Kidney epithelial cell (primary cell): ENCODE data around the gene ADAT1. TPM values are rescaled to one million over a fixed set of nuclear protein-coding genes. Genes with fewer than 3 reads are reported as not detected.

Source experiments
- DNase-seq: peaks from one replicate; pipeline ENCODE4 v3.0.0-alpha.2; 2010; ENCODE audit warnings: low read depth
- H3K27me3 ChIP-seq: 2 replicates; pipeline ENCODE4 v1.6.0; 2011; ENCODE audit warnings: low read length; ENCODE audit not compliant: control insufficient read depth, insufficient read depth
- H3K36me3 ChIP-seq: 2 replicates; pipeline ENCODE4 v1.5.1; 2011; ENCODE audit warnings: low read length; ENCODE audit not compliant: control insufficient read depth, insufficient read depth
- H3K4me3 ChIP-seq: 2 replicates; pipeline ENCODE4 v1.5.1; 2011; ENCODE audit warnings: low read depth, mild to moderate bottlenecking, control low read depth, low read length
- CTCF ChIP-seq: IDR thresholded peaks from 2 replicates; pipeline ENCODE4 v1.5.1; 2011; ENCODE audit warnings: mild to moderate bottlenecking, moderate library complexity, low read length, control low read depth, inconsistent platforms; ENCODE audit not compliant: insufficient read depth, poor library complexity, severe bottlenecking
- total RNA-seq: library from RNA; depleted of rRNA; stranded (reverse); fragments of >200 nt; gene quantifications from 2 replicates; pipeline ENCODE4 v1.2.3, GENCODE V29; 2015

The ADAT1 gene
- total RNA-seq, 1 donor from 2014 or later = 60.5 TPM

GRCh38 chr16:75640598-75640997 lies 17.5 kb upstream of the ADAT1 start:
- Histone ChIP-seq H3K36me3 (peaks cover 5% of the 10 kb centered on the region), H3K27me3 (no peaks in the 10 kb centered on the region), H3K4me3 (no peak overlapping the region)
- no peak for DNase-seq
- TF ChIP-seq CTCF = no peak

GRCh38 chr16:75635036-75635435 lies 12.0 kb upstream of the ADAT1 start:
- Histone ChIP-seq H3K4me3 (no peak overlapping the region), H3K36me3 (peaks cover 3% of the 10 kb centered on the region), H3K27me3 (no peaks in the 10 kb centered on the region)
- DNase-seq = no peak
- no peak for TF ChIP-seq CTCF

GRCh38 chr16:75632857-75633256 lies 9.8 kb upstream of the ADAT1 start:
- TF ChIP-seq CTCF = no peak
- no peak for DNase-seq
- no peaks in the 10 kb centered on the region for H3K27me3 ChIP-seq
- H3K4me3 ChIP-seq = no peak overlapping the region
- H3K36me3 ChIP-seq = peaks cover 4% of the 10 kb centered on the region

GRCh38 chr16:75630052-75630451 lies 7.0 kb upstream of the ADAT1 start:
- DNase-seq = no peak
- no peaks in the 10 kb centered on the region for H3K27me3 ChIP-seq
- H3K4me3 ChIP-seq = no peak overlapping the region
- peaks cover 5% of the 10 kb centered on the region for H3K36me3 ChIP-seq
- TF ChIP-seq CTCF = no peak

GRCh38 chr16:75629132-75629531 lies 6.1 kb upstream of the ADAT1 start:
- Histone ChIP-seq H3K4me3 (no peak overlapping the region), H3K27me3 (no peaks in the 10 kb centered on the region), H3K36me3 (peaks cover 5% of the 10 kb centered on the region)
- DNase-seq = no peak
- TF ChIP-seq CTCF = no peak

- Histone ChIP-seq H3K4me3 (no peak overlapping the region), H3K27me3 (no peaks in the 10 kb centered on the region), H3K36me3 (peaks cover 5% of the 10 kb centered on the region)
- TF ChIP-seq CTCF = no peak
- DNase-seq = no peak
These were observed 5.3 kb upstream of the ADAT1 start for GRCh38 chr16:75628351-75628750.
